ENCODE measurements around the gene CAMK2D. TPM values are rescaled to one million over a fixed set of nuclear protein-coding genes. Genes with fewer than 3 reads are reported as not detected.

The CAMK2D gene
- total RNA-seq, 2 experiments from 2014 or later = 33.6 to 43.1 TPM

DNA sequence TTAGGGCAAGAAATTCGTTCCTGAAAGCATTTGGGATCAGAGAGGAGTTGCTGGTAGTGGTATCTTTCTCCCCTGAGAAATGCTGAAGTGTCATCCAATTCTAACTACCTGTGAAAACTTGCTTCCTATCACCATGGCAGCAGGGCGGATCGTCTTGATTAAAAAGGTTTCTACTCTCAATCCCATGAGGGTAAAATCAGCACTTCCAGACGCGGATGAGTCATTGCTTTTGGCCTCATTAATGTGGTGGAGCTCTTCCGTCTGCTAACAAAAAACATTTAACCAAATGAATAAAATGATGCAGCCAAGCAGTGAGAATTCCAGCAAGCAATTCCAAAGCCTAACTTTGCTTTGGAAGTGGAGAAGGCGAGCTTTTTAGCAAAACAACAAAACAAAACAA, 325.6 kb downstream of the CAMK2D start:
- Mint-ChIP-seq H3K4me3 (no peak overlapping the region), H3K36me3 (no peaks in the 10 kb centered on the region), H3K9me3 (ENCODE audit: low read depth) (no peaks in the 10 kb centered on the region), H3K27me3 (peaks cover 8% of the 10 kb centered on the region), H3K27ac (no peak overlapping the region), H3K4me1 (peaks cover 10% of the 10 kb centered on the region)
- no peak for DNase-seq
- CTCF ChIA-PET = no interaction called here
- ATAC-seq = no peak

- CTCF ChIA-PET = no interaction called here
- ATAC-seq (no peak), DNase-seq (no peak)
- peaks cover 10% of the 10 kb centered on the region for H3K4me1 Mint-ChIP-seq
- peaks cover 8% of the 10 kb centered on the region for H3K27me3 Mint-ChIP-seq
- H3K36me3 Mint-ChIP-seq = no peaks in the 10 kb centered on the region
- no peaks in the 10 kb centered on the region for H3K9me3 Mint-ChIP-seq (ENCODE audit: low read depth)
- no peak overlapping the region for H3K27ac Mint-ChIP-seq
- no peak overlapping the region for H3K4me3 Mint-ChIP-seq
Observed at GRCh38 chr4:113434247-113434587, 327.3 kb downstream of the CAMK2D start.

GRCh38 chr4:113433536-113434246, 327.8 kb downstream of the CAMK2D start:
- Mint-ChIP-seq H3K27me3 (peaks cover 8% of the 10 kb centered on the region), H3K36me3 (no peaks in the 10 kb centered on the region), H3K9me3 (ENCODE audit: low read depth) (no peaks in the 10 kb centered on the region), H3K27ac (no peak overlapping the region), H3K4me3 (no peak overlapping the region), H3K4me1 (peaks cover 10% of the 10 kb centered on the region)
- DNase-seq = no peak
- ATAC-seq = no peak
- CTCF ChIA-PET = no interaction called here

DNA sequence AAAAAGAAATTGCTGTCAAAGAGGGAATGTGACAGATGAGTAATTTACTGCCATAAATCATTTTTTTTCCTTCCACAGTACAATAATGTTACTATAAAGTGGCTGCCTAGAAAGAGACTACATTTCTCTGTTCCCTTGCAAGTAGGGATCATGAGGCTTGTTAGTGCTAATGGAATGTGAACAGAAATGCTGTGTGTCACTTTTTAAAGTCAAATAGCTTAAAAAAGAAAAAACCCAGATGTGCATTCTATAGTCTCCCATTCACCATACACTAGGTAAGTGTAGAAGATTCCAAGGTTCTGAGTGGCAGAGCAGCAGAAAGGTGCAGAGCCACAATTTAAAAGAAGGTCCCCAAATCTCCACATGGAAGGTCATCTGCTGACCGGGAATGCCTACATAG, 328.4 kb downstream of the CAMK2D start:
- CTCF ChIA-PET = no interaction called here
- DNase-seq (no peak), ATAC-seq (no peak)
- peaks cover 10% of the 10 kb centered on the region for H3K4me1 Mint-ChIP-seq
- H3K4me3 Mint-ChIP-seq = no peak overlapping the region
- no peak overlapping the region for H3K27ac Mint-ChIP-seq
- H3K36me3 Mint-ChIP-seq = no peaks in the 10 kb centered on the region
- H3K27me3 Mint-ChIP-seq = peaks cover 5% of the 10 kb centered on the region
- no peaks in the 10 kb centered on the region for H3K9me3 Mint-ChIP-seq (ENCODE audit: low read depth)

- H3K4me3 Mint-ChIP-seq = no peak overlapping the region
- H3K27ac Mint-ChIP-seq = no peak overlapping the region
- CTCF ChIA-PET = no interaction called here
- peaks cover under 1% of the 10 kb centered on the region for H3K27me3 Mint-ChIP-seq
- H3K9me3 Mint-ChIP-seq (ENCODE audit: low read depth) = peaks cover under 1% of the 10 kb centered on the region
- ATAC-seq (no peak), DNase-seq (no peak)
- H3K4me1 Mint-ChIP-seq = no peaks in the 10 kb centered on the region
- peaks cover 3% of the 10 kb centered on the region for H3K36me3 Mint-ChIP-seq
Observed at GRCh38 chr4:113423631-113424030, 337.9 kb downstream of the CAMK2D start.

GRCh38 chr4:113420938-113421337, 340.6 kb downstream of the CAMK2D start:
- Mint-ChIP-seq H3K27ac (no peak overlapping the region), H3K4me1 (no peaks in the 10 kb centered on the region), H3K27me3 (peaks cover 10% of the 10 kb centered on the region), H3K9me3 (ENCODE audit: low read depth) (peaks cover 2% of the 10 kb centered on the region), H3K36me3 (peaks cover 3% of the 10 kb centered on the region), H3K4me3 (no peak overlapping the region)
- DNase-seq = no peak
- ATAC-seq = no peak
- CTCF ChIA-PET = no interaction called here

DNA sequence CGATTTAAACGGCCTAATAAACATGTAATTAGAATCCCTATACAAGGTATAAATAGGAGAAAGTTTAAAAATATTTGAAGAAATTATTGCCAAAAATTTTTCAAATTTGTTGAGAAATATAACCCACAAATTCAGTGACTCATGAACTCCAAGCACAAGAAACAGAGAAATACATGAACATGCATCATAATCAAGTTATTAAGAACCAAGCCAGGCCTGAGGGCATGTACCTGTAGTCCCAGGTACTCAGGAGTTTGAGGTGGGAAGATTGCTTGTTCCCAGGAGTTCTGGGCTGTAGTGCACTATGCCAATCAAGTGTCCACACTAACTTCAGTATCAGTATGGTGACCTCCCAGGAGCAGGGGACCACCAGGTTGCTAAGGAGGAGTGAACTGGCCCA, 341.9 kb downstream of the CAMK2D start:
- ATAC-seq (no peak), DNase-seq (no peak)
- CTCF ChIA-PET = no interaction called here
- Mint-ChIP-seq H3K9me3 (ENCODE audit: low read depth) (peaks cover 2% of the 10 kb centered on the region), H3K36me3 (peaks cover 3% of the 10 kb centered on the region), H3K4me3 (no peak overlapping the region), H3K27me3 (peaks cover 16% of the 10 kb centered on the region), H3K27ac (no peak overlapping the region), H3K4me1 (no peaks in the 10 kb centered on the region)

GRCh38 chr4:113411496-113411938, 350.0 kb downstream of the CAMK2D start:
- Mint-ChIP-seq H3K36me3 (no peaks in the 10 kb centered on the region), H3K9me3 (ENCODE audit: low read depth) (no peaks in the 10 kb centered on the region), H3K27ac (no peak overlapping the region), H3K27me3 (peaks cover 14% of the 10 kb centered on the region), H3K4me1 (no peaks in the 10 kb centered on the region), H3K4me3 (no peak overlapping the region)
- CTCF ChIA-PET = interaction anchor here (1.0 kb wide), 1 partner anchor 17 kb away, joined by 3 read pairs; no protein-coding TSS in a partner anchor
- no peak for ATAC-seq
- no peak for DNase-seq

DNA sequence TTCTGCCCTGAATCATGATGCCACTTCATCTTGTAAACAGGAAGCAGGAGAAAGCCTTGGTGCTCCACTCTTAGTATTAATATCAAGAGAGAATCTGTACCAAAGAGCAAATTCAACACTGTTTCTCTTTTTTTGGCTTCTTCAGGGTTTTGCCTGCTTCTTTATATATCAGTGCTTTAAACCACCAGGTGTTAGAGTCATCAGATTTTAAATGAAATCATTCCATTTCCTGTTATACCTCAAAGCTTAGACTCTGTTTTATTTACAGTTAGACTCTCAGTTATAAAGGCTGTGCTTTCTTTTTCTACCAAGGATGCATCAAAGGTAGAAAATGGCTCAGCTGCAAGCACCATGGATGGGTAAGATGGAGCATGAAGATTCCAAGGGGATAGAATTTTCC, 350.9 kb downstream of the CAMK2D start:
- DNase-seq = no peak
- CTCF ChIA-PET = interaction anchor here (1.0 kb wide), 1 partner anchor 16 kb away, joined by 3 read pairs; no protein-coding TSS in a partner anchor
- H3K9me3 Mint-ChIP-seq (ENCODE audit: low read depth) = no peaks in the 10 kb centered on the region
- no peaks in the 10 kb centered on the region for H3K36me3 Mint-ChIP-seq
- H3K4me1 Mint-ChIP-seq = no peaks in the 10 kb centered on the region
- H3K4me3 Mint-ChIP-seq = no peak overlapping the region
- H3K27ac Mint-ChIP-seq = no peak overlapping the region
- H3K27me3 Mint-ChIP-seq = peaks cover 14% of the 10 kb centered on the region
- no peak for ATAC-seq

- no peak overlapping the region for H3K27ac Mint-ChIP-seq
- no peak overlapping the region for H3K4me3 Mint-ChIP-seq
- peaks cover 8% of the 10 kb centered on the region for H3K27me3 Mint-ChIP-seq
- H3K36me3 Mint-ChIP-seq = no peaks in the 10 kb centered on the region
- no peaks in the 10 kb centered on the region for H3K4me1 Mint-ChIP-seq
- DNase-seq (no peak), ATAC-seq (no peak)
- CTCF ChIA-PET = no interaction called here
- H3K9me3 Mint-ChIP-seq (ENCODE audit: low read depth) = no peaks in the 10 kb centered on the region
Observed at GRCh38 chr4:113409181-113409580, 352.4 kb downstream of the CAMK2D start.

GRCh38 chr4:113407409-113407808, 354.1 kb downstream of the CAMK2D start:
- Mint-ChIP-seq H3K9me3 (ENCODE audit: low read depth) (no peaks in the 10 kb centered on the region), H3K27ac (no peak overlapping the region), H3K4me3 (no peak overlapping the region), H3K27me3 (peaks cover 8% of the 10 kb centered on the region), H3K36me3 (no peaks in the 10 kb centered on the region), H3K4me1 (no peaks in the 10 kb centered on the region)
- ATAC-seq (no peak), DNase-seq (no peak)
- CTCF ChIA-PET = interaction anchor here (1.7 kb wide), 1 partner anchor 12 kb away, joined by 5 read pairs; no protein-coding TSS in a partner anchor

DNA sequence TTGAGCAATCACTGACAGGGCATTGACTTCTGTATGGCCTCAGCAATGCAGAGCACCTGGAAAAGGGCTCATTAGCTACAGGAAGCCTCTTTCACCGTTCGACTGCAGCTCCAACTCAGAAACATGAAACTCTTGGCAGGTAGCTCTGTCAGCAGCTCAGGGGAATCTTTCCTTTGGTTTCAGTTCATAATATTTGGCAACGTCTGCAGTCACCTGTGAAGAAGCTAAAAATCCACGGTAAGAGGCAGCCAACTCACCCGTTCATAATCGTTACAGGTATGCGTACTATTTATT, 354.9 kb downstream of the CAMK2D start:
- ATAC-seq (no peak), DNase-seq (no peak)
- no peak overlapping the region for H3K27ac Mint-ChIP-seq
- H3K4me3 Mint-ChIP-seq = no peak overlapping the region
- no peaks in the 10 kb centered on the region for H3K36me3 Mint-ChIP-seq
- H3K4me1 Mint-ChIP-seq = no peaks in the 10 kb centered on the region
- peaks cover 4% of the 10 kb centered on the region for H3K27me3 Mint-ChIP-seq
- no peaks in the 10 kb centered on the region for H3K9me3 Mint-ChIP-seq (ENCODE audit: low read depth)
- CTCF ChIA-PET = interaction anchor here (1.7 kb wide), 1 partner anchor 11 kb away, joined by 5 read pairs; no protein-coding TSS in a partner anchor

DNA sequence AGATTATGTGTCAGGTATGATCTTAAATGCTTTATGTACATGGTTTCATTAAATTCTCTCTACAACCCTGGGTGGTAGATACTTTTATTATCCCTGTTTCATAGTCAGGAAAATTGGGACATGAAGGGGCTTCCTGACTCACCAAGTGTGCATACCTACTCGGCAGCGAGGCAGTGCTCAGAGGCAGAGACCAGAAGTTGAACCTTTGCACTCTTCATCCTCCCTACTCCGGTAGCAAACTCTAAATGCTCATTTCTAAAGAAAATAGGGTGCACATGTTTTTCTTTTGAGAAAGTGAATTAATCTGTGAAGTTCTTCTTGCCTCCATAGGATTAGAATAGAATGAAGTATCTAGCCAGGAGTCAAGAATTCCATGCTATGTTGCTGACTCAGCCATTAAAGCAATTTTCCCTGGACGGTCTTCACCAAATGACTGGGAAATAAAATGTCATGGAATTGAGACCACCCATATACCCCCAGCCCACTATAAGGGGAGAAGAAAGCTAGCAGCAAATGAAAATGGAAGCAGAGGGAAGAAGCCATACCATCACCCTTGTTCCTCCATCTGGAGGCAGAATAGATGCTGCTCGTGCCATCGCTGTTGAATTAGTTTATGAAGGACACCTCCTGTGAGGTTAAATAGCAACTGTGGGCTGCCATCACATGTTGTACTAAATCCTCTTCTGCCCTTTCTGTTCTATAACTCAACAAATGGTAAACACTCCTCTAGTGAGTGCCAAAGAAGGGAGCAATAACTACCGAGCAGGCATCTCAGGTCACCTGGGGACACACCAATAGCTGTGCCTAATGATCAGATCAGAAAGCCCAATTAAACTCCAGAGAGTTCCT, 355.4 kb downstream of the CAMK2D start:
- H3K9me3 Mint-ChIP-seq (ENCODE audit: low read depth) = no peaks in the 10 kb centered on the region
- DNase-seq (no peak), ATAC-seq (no peak)
- no peak overlapping the region for H3K4me3 Mint-ChIP-seq
- H3K27me3 Mint-ChIP-seq = no peaks in the 10 kb centered on the region
- H3K4me1 Mint-ChIP-seq = no peaks in the 10 kb centered on the region
- no peaks in the 10 kb centered on the region for H3K36me3 Mint-ChIP-seq
- H3K27ac Mint-ChIP-seq = no peak overlapping the region
- CTCF ChIA-PET = interaction anchor here (1.7 kb wide), 1 partner anchor 11 kb away, joined by 5 read pairs; no protein-coding TSS in a partner anchor

DNA sequence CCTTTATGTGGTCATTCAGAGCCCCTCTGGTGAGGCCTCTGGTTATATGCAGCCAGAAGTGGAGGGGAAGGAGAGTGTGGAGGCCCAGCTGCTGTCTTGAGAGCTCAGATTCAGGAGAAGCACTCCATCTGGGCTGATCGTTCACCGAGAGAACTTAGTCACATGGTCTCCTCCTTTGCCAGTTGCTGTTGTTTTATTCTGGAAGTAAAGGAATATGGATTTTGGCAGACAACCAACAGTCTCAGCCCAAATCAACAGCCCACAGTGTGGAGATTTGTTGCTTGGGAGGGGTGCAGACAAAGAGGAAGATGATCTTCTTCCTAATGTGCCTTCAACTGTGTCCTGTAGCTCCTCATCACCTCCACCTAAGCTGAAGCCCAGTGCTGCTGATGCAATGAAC, 356.7 kb downstream of the CAMK2D start:
- Mint-ChIP-seq H3K27ac (no peak overlapping the region), H3K4me3 (no peak overlapping the region), H3K4me1 (no peaks in the 10 kb centered on the region), H3K36me3 (no peaks in the 10 kb centered on the region), H3K9me3 (ENCODE audit: low read depth) (no peaks in the 10 kb centered on the region), H3K27me3 (no peaks in the 10 kb centered on the region)
- DNase-seq (no peak), ATAC-seq (no peak)
- CTCF ChIA-PET = no interaction called here

All from activated CD8-positive, alpha-beta memory T cell treated with anti-CD3 and anti-CD28 coated beads, Interleukin-2, amount 10 ng/mL, durations not matched to agents 7 days and 5 days (primary cell).